ENCODE results near the gene PRRC2C.

- TF ChIP-seq, protein P1, sequence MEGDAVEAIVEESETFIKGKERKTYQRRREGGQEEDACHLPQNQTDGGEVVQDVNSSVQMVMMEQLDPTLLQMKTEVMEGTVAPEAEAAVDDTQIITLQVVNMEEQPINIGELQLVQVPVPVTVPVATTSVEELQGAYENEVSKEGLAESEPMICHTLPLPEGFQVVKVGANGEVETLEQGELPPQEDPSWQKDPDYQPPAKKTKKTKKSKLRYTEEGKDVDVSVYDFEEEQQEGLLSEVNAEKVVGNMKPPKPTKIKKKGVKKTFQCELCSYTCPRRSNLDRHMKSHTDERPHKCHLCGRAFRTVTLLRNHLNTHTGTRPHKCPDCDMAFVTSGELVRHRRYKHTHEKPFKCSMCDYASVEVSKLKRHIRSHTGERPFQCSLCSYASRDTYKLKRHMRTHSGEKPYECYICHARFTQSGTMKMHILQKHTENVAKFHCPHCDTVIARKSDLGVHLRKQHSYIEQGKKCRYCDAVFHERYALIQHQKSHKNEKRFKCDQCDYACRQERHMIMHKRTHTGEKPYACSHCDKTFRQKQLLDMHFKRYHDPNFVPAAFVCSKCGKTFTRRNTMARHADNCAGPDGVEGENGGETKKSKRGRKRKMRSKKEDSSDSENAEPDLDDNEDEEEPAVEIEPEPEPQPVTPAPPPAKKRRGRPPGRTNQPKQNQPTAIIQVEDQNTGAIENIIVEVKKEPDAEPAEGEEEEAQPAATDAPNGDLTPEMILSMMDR (IDR thresholded peaks at IDR 0.05; ENCODE audit: low read length) = no peak
- no peak for TF ChIP-seq EZH2phosphoT487 (IDR thresholded peaks at IDR 0.05; ENCODE audit: low read length)
These were observed 155.9 kb downstream of the PRRC2C start for GRCh38 chr1:171641076-171641864.

Data from MM.1S (cell line).